Calu3 (cell line): Measurements from ENCODE around the gene FNDC3B. TPM values are rescaled to one million over a fixed set of nuclear protein-coding genes. Genes with fewer than 3 reads are reported as not detected.

Experiments
- BruUV-seq: library from RNA; stranded (reverse); fragments of 400-500 nt; replicated peaks from 2 replicates; lab custom pipeline; 2021; lab: Mats Ljungman, UMichigan
- CTCF ChIA-PET: fragments of 300-600 bp; sonication (Branson Sonifier 250); formaldehyde crosslinking; loops from one replicate; lab custom pipeline; 2022; ENCODE audit warnings: antibody characterized with exemption; lab: Charles Lee
- DNase-seq: peaks from one replicate; pipeline ENCODE4 v3.0.0; 2022
- H3K27ac Mint-ChIP-seq: one replicate; pipeline ENCODE4 v1.8.0; 2022; ENCODE audit warnings: mixed read lengths; ENCODE audit not compliant: unreplicated experiment
- H3K27me3 Mint-ChIP-seq: one replicate; pipeline ENCODE4 v1.8.0; 2022; ENCODE audit warnings: mixed read lengths; ENCODE audit not compliant: unreplicated experiment
- H3K36me3 Mint-ChIP-seq: one replicate; pipeline ENCODE4 v1.8.0; 2022; ENCODE audit warnings: mild to moderate bottlenecking, moderate library complexity, mixed read lengths; ENCODE audit not compliant: insufficient read depth, unreplicated experiment
- H3K4me1 Mint-ChIP-seq: one replicate; pipeline ENCODE4 v1.8.0; 2022; ENCODE audit warnings: mild to moderate bottlenecking, low read depth, mixed read lengths; ENCODE audit not compliant: unreplicated experiment
- H3K4me3 Mint-ChIP-seq: one replicate; pipeline ENCODE4 v1.8.0; 2022; ENCODE audit warnings: mild to moderate bottlenecking, low read depth, moderate library complexity, mixed read lengths; ENCODE audit not compliant: unreplicated experiment
- H3K9me3 Mint-ChIP-seq: one replicate; pipeline ENCODE4 v1.8.0; 2022; ENCODE audit warnings: low read depth, mixed read lengths; ENCODE audit not compliant: unreplicated experiment
- intact Hi-C: fragments of 100-400 bp; cut with micrococcal nuclease; formaldehyde crosslinking; loops from one replicate; pipeline ENCODE4 v1.10.0; 2022; ENCODE audit not compliant: unreplicated experiment
- total RNA-seq: library from RNA; stranded (reverse); gene quantifications from 2 replicates; pipeline ENCODE4 v1.2.3, GENCODE V29; 2022
- TF ChIP-seq, protein P1 (sequence below): fragments of 200-600 bp; IDR thresholded peaks from one replicate; pipeline ENCODE4 v1.8.0; 2022; ENCODE audit warnings: antibody characterized with exemption; ENCODE audit not compliant: unreplicated experiment

FNDC3B gene
- total RNA-seq, 1 experiment from 2014 or later, result 453 TPM

DNA sequence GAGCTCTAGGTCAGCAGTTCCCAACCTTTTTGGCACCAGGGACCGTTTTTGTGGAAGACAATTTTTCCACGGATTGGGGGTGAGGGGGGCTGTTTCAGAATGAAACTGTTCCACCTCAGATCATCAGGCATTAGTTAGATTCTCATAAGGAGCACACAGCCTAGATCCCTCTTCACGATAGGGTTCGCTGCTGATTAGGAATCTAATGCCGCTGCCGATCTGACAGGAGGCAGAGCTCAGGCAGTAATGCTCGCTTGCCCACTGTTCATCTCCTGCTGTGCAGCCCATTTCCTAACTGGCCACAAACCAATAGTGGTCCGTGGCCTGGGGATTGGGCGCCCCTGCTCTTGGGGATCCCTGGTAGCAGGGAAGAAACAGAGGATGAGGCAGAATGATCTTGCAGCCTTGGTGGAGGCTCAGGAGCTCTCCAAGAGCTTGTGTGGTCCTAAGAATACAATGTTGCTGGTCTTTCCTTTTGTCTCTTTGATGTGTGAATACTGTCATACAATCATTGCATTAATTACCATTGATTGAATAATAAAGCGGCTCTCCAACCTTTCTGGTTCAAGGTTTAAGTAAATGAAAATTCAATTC lies 183.2 kb downstream of the FNDC3B start:
- peak overlapping the region; percentile 14 for H3K27ac Mint-ChIP-seq
- H3K27me3 Mint-ChIP-seq, result no peaks in the 10 kb centered on the region
- no peak for DNase-seq
- intact Hi-C loops, result no loop called here
- TF ChIP-seq, protein P1, sequence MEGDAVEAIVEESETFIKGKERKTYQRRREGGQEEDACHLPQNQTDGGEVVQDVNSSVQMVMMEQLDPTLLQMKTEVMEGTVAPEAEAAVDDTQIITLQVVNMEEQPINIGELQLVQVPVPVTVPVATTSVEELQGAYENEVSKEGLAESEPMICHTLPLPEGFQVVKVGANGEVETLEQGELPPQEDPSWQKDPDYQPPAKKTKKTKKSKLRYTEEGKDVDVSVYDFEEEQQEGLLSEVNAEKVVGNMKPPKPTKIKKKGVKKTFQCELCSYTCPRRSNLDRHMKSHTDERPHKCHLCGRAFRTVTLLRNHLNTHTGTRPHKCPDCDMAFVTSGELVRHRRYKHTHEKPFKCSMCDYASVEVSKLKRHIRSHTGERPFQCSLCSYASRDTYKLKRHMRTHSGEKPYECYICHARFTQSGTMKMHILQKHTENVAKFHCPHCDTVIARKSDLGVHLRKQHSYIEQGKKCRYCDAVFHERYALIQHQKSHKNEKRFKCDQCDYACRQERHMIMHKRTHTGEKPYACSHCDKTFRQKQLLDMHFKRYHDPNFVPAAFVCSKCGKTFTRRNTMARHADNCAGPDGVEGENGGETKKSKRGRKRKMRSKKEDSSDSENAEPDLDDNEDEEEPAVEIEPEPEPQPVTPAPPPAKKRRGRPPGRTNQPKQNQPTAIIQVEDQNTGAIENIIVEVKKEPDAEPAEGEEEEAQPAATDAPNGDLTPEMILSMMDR, result no peak
- peaks cover 83% of the 10 kb centered on the region for H3K4me1 Mint-ChIP-seq
- no TSS peak for BruUV-seq
- H3K36me3 Mint-ChIP-seq, result peaks cover 52% of the 10 kb centered on the region
- H3K4me3 Mint-ChIP-seq, result no peak overlapping the region
- CTCF ChIA-PET, result interaction anchor here (1.9 kb wide), 1 partner anchor 11 kb away, joined by 4 read pairs; no protein-coding TSS in a partner anchor
- H3K9me3 Mint-ChIP-seq, result no peaks in the 10 kb centered on the region

DNA sequence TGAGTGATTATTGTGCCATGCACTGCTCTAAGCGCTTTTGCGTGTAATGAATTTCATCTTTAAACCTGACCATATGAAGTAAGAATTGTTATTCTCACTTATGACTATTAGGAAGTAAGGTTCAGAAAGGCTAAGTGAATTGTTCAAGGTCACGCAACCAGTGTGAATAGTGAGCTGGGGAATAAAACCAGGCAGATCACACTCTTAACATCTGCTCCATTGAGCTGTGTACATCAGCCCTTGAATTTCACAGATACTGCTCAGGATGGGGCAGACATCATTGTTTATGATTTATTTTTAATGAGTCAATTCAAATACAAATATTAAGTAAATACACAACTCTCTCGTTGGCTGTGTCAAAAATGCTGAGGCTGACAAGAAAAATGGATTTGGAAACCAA lies 184.5 kb downstream of the FNDC3B start:
- H3K36me3 Mint-ChIP-seq, result peaks cover 59% of the 10 kb centered on the region
- BruUV-seq, result no TSS peak
- no peaks in the 10 kb centered on the region for H3K27me3 Mint-ChIP-seq
- peaks cover 81% of the 10 kb centered on the region for H3K4me1 Mint-ChIP-seq
- CTCF ChIA-PET, result no interaction called here
- H3K4me3 Mint-ChIP-seq, result no peak overlapping the region
- TF ChIP-seq, protein P1, result no peak
- no peaks in the 10 kb centered on the region for H3K9me3 Mint-ChIP-seq
- H3K27ac Mint-ChIP-seq, result no peak overlapping the region
- intact Hi-C loops, result no loop called here
- no peak for DNase-seq

DNA sequence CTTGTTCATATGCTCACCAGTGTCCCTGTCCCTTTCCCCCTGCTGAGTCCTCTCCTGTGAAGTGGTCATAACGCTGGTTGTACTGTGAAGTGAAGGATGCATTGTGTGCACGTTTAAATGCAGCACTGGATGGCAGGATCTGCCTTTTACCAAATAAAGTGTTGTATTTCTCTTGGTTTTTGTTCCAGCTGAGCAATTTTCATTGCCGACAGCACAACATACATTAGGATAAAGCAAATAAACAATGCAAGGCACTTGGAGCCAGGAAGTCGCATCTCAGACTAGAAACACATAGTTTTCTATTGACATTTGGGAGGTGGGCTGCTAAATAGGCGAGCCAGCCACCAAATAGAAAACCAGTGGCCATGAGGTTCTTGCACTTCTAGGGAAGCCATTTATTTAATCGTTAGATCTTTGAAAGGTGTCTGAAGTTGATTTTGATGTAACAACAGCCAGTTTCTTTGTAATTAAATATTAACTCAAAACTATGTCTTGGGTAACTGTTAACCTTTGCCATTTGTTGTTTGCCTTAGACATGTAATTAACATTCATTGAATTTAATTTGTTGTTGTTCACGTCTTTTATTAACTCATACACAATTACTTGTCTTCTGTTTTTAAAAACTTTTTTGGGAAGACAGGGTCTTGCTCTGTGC lies 185.3 kb downstream of the FNDC3B start:
- Mint-ChIP-seq H3K4me3 (peak overlapping the region; percentile 35), H3K4me1 (peaks cover 80% of the 10 kb centered on the region), H3K27me3 (no peaks in the 10 kb centered on the region), H3K9me3 (no peaks in the 10 kb centered on the region), H3K27ac (peak overlapping the region; percentile 73), H3K36me3 (peaks cover 59% of the 10 kb centered on the region)
- intact Hi-C loops, result no loop called here
- CTCF ChIA-PET, result interaction anchor here (0.6 kb wide), 1 partner anchor 143 kb away, joined by 3 read pairs; no protein-coding TSS in a partner anchor
- DNase-seq, result no peak
- TF ChIP-seq, protein P1, result no peak
- no TSS peak for BruUV-seq

DNA sequence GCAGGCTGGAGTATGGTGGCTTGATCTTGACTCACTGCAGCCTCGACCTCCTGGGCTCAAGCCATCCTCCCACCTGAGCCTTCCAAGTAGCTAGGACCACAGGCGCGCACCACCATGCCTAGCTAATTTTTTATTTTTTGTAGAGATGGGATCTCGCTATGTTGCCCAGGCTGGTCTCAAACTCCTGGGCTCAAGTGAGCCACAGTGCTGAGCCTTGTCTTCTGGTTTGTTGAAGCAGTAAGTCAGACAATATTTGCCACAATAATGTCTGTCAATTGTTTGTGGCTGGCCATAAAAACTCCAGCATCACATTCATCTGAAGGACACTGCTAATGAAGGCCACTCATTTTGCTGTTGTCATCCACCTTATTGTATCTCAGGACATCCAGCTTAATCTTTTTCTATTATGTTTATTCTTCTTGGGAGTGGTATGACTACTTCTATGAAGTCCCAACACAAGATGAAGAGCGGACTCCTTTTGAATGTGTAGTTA lies 185.9 kb downstream of the FNDC3B start:
- CTCF ChIA-PET, result interaction anchor here (0.6 kb wide), 1 partner anchor 143 kb away, joined by 3 read pairs; no protein-coding TSS in a partner anchor
- Mint-ChIP-seq H3K4me3 (no peak overlapping the region), H3K4me1 (peaks cover 74% of the 10 kb centered on the region), H3K9me3 (no peaks in the 10 kb centered on the region), H3K27ac (peak overlapping the region; percentile 9), H3K36me3 (peaks cover 59% of the 10 kb centered on the region), H3K27me3 (no peaks in the 10 kb centered on the region)
- no TSS peak for BruUV-seq
- TF ChIP-seq, protein P1, result no peak
- intact Hi-C loops, result no loop called here
- no peak for DNase-seq
